Measurements from ENCODE around the gene FBXO40.
"Not testable (repeated sequence)": the region's sequence is repeated elsewhere in the genome, so short reads cannot be mapped to it uniquely, and the experiment has no call there.

Gene FBXO40, protein sequence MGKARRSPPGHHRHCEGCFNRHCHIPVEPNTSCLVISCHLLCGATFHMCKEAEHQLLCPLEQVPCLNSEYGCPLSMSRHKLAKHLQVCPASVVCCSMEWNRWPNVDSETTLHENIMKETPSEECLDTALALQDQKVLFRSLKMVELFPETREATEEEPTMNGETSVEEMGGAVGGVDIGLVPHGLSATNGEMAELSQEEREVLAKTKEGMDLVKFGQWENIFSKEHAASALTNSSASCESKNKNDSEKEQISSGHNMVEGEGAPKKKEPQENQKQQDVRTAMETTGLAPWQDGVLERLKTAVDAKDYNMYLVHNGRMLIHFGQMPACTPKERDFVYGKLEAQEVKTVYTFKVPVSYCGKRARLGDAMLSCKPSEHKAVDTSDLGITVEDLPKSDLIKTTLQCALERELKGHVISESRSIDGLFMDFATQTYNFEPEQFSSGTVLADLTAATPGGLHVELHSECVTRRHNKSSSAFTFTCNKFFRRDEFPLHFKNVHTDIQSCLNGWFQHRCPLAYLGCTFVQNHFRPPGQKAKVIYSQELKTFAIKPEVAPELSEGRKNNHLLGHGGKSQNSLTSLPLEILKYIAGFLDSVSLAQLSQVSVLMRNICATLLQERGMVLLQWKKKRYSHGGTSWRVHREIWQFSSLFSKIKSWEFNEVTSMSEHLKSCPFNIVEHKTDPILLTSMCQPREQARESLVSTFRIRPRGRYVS

DNA sequence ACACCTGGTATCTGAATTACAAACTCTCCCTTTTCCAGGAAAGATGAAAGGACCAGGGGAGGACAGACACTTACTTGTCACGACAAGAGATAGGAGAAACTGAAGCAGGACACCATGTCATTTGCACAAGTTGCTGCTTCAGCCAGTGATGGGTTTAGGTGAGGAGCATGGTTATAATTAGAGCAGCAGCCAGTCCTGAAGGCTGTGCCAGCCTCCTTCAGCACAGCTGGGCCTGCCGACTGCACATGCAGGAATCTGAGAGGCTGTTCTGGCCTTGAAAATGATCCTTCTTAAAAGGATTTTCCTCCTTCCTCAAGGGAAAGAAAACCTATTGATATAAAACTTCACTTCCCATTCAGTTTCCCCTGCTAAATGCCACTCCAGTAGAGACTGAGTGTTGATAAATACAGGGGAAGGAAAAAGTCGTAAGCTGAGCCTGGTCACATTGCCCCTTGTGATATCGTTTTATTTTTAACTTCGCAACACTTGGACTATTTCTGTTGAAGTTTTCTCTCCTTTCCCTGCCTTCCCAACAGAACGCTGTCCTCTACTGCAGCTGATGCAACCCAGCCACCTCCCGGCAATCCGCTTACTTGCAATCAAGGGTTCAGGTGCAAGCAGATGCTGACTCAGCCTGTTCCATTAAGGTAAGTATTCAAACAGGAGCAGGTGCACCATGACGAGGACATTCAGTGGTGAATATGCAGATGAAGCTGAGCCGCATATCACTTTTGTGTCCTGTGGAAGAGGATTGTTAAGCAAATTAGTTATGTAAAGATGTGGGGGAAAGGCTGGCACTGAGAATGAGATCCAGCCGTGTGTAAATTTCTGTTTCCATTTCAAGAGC is at the start of gene FBXO40:
TSS of gene FBXO40 (plus strand) at position 524 of the 847 bp plus-strand sequence. CDS start 27,197 bp downstream, outside the sequence.
- DNase-seq (ENCODE audit: low spot score) = peak; percentile 45

DNA sequence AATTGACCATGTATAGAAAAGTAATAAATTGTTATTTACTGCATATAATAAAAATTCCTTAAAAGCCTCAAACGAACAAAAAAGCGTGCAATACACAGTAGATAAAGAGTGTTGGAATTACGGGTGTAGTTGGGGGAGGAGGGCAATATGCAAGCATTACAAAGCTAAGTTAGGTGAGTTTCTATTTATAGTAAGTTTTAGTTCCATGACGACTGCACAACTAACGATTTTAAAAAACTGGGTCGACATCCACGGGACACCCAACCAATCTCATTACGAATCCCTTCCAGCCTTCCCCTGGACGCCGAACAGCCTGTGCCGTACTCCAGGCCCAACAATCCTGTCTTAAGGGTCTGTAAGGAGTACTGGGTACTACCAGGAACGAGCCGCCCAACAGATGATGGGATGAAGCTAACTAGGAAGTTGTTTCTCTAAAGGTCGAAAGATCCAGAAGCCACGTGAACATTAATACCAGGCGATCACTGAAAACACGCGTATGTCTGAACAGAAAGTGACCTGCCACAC is 48.1 kb upstream of the FBXO40 start:
- DNase-seq (ENCODE audit: low spot score) = no peak

DNA sequence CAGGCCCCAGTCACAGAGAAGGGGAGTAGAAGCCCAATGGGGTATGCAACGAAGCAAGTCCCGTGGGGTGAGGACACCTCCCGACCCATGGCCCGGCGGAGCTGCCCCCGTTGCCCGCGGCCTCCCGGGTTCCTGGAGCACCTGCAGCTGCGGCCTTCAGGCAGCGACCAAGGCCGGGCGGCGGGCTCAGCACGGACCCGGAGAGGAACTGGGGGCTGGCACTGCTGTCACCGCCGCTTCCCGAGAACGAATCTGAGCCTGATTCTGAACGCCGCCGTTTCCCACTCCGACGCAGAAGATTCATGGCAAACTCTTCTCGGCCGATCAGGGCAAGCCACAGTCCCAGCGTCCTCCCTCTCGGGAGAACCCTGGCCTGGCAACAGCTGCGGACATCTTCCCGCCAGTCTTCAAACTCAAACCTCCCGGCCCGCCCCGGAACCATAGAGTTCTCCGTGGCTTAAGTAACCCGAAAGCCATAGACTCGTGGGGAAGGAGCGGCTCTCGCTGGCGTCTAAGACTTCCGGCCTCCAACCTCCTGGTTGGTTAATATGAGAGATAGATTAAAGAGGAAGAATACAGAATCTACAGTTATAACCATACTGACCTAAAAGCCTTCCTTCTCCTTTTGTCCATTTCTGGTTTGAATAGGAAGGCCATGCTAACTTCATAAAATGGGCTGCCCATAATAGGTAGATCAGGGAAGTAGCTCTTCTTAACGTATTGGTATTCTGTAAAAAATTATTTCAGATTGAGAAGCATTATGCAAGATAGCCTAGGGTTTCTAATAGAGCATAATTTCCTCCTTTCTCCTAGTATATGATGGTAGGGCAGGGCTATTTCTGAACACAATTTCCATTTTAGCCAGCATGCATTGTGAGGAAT is 47.4 kb upstream of the FBXO40 start, which contains the start of gene POLQ:
TSS of gene POLQ (minus strand) at position 415 of the 882 bp plus-strand sequence. CDS start at position 304, 111 bp downstream.
- peak; percentile 91 for DNase-seq (ENCODE audit: low spot score)

DNA sequence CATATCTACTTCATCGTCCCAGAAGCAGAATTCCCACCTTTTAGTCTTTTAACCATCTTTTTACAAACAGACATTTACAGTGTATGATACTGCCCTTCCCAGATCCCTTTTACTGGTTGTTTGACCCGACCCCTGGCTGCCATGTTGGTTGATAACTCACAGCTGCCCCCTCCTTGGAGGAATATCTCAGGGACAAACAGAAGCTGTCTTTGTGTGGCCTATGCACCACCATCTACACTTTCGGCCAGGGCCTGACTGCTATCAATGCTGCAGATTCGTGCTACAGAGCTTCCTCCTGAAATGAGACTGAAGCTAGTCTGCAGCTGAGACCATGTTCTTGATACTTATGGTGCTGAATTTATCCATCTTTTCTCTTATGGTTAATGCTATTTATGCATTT is 40.8 kb upstream of the FBXO40 start:
- no peak for DNase-seq (ENCODE audit: low spot score)

DNA sequence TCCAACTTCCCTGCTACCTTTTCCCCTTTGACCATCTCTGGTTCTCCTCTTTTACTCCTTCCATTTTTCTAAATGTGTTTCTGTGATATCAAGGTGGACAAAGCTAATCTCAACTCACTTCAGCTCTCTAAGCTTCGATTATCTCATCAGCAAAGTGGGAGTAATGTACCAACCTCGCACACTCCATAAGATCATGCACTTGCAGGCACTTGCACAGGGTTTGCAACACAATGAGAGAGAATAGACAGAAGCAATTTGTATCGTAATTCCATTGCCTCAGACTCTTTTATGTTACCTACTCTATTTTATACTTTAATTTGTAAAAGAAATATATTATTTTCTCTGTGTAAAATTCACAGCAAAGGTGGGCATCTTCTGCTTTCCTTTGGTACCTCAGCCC is 40.4 kb upstream of the FBXO40 start:
- DNase-seq (ENCODE audit: low spot score) = no peak

DNA sequence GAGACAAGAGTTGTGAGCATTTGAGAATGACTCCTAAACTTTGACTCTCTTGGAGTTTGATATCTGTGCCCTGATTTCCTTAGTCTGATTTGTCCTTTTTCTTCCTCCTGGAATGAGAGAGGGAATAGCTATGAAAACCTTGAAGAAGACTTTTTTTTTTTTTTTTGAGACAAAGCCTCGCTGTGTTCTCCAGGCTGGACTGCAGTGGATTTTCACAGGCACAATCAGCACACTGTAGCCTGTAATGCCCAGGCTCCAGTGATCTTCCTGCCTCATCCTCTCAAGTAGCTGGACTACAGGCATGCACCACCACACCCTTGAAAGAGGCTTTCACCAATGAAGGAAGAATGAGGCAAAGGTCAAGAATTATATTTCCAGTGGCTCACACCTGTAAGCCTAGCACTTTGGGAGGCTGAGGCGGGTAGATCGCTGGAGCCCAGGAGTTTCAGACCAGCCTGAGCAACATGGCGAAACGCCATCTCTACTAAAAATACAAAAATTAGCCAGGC is 35.7 kb upstream of the FBXO40 start:
- DNase-seq (ENCODE audit: low spot score) = no peak

DNA sequence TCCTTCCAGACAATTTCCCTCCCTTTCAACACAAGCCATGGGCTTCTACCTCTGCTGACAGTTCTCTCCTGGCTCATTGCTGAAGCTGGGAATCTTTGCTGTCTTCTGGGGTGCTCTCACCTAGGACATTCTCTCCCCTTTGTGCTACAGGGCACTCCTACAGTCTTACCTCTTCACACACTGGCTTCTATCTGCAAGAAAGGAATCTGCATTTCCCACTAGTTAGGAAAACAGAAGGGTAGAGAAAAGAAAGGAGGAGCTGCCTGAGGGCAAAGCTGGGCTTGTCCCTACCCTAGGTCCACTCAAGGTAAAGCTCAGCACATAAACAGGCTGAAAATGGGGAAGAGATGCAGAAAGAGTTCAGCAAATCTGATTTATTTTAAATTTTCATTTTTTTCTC is 31.0 kb upstream of the FBXO40 start:
- DNase-seq (ENCODE audit: low spot score) = no peak

DNA sequence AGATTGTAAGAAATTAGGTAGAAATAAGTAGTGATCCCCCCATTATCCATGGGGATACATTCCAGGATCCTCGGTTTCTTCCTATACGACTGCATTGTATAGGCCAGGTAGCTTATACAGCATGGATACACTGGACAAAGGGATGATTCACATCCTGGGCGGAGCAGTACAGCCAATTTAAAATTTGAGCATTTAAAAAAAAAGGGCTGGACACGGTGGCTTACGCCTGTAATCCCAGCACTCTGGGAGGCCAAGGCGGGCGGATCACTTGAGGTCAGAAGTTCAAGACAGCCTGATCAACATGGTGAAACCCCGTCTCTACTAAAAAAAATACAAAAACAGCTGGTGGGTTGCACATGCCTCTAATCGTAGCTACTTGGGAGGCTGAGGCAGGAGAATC is 26.4 kb upstream of the FBXO40 start:
- DNase-seq (ENCODE audit: low spot score) = no peak

DNA sequence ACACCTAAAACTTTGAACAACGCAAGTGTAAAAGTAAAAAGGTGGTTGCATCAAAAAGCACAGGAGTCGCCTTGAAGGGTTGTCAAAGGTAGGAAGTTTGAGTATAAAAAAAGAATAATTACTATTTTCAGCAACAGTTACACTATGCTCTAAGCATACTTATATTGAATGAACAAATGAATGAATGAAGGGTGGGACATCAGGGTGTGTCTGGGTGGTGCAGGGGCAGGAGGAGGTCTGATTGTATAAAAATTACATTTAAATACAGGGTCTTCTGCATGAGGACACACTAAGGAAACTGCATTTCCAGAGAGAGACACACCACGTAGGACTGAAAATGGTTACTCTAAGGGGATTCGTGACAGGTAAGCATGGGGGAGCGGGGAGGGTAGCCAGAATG is 25.5 kb upstream of the FBXO40 start, which contains the start of gene ARGFX:
TSS of gene ARGFX (plus strand) at position 301 of the 400 bp plus-strand sequence. CDS start 2,765 bp downstream, outside the sequence.
- DNase-seq (ENCODE audit: low spot score) = no peak

DNA sequence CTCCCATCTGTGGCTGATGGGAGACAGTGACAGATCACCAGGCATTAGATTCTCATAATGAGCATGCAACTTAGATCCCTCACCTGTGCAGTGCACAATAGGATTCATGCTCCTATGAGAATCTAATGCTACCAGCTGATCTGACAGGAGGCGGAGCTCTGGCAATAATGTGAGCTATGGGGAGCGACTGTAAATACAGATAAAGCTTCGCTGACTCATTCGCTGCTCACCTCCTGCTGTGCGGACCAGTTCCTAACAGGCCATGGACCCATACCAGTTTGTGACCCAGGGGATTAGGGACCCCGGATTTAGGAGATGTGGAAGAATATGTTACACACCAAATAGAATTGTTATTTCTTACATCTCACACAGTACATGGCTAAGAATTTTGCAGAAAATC is 18.7 kb upstream of the FBXO40 start:
- DNase-seq (ENCODE audit: low spot score) = no peak

DNA sequence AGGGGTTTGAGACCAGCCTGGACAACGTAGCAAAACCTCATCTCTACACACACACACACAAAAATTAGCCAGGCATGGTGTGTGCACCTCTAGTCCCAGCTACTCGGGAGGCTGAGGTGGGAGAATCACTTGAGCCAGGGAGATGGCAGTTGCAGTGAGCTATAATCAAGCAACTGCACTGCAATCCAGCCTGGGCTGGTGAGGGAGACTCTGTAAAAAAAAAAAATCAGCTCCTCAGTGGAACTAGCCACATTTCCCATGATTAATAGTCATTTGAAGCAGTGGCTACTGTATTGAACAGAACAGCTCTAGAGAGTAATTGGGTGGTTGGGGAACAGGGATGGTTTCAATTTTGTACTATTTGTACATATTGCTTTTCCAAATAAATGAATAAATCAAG is 11.5 kb upstream of the FBXO40 start:
- DNase-seq (ENCODE audit: low spot score) = no peak

DNA sequence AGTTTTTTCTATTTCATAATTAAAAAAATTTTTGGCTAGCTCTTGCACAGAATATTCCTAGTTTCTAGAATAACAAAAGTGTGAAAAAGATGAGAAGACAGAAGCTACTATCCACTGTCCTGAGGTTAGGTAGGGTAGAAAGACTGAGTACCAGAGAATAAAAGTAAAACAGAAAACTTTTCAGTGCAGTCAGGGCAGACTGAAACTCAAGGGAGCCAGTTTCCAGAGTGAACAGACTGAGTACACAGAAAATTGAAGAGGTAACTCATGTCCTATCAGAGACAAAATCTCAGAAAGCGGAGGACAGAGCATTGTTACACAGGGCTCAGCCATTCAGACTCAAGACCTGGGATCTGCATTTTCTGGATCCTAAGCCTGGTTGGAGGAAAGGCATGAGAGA is 8.8 kb upstream of the FBXO40 start:
- DNase-seq (ENCODE audit: low spot score) = no peak

DNA sequence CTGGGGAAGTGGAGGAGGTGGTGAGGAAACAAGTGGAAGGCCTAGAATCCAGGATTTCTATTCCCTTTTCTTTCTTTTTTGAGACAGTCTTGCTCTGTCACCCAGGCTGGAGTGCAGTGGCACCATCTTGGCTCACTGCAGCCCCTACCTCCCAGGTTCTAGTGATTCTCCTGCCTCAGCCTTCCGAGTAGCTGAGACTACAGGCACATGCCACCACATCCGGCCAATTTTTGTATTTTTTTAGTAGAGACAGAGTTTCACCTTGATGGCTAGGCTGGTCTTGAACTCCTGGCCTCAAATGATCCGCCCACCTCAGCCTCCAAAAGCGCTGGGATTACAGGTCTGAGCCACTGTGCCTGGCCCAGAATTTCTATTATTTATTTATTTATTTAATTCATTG is 627 bp downstream of the FBXO40 start:
- not testable (repeated sequence) for DNase-seq (ENCODE audit: low spot score)

DNA sequence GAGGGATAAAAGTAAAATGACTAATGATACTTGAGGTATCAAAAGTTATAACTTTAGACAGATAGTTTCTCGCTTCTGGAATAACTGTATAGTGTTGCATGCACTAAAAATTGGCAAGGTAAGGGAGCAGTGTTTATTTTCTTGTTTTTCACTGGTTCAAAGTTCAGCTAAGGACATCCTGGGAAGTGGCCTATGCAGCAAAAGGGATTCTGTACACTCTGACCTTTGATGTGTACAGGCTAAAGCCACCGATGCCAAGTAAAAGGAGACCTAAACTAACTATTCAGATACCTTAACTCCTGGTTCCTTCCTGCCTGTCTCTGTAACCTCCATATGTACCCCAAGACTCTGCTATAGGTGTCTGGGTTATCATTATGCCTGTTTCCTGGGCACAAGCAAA is 1.7 kb downstream of the FBXO40 start:
- no peak for DNase-seq (ENCODE audit: low spot score)

DNA sequence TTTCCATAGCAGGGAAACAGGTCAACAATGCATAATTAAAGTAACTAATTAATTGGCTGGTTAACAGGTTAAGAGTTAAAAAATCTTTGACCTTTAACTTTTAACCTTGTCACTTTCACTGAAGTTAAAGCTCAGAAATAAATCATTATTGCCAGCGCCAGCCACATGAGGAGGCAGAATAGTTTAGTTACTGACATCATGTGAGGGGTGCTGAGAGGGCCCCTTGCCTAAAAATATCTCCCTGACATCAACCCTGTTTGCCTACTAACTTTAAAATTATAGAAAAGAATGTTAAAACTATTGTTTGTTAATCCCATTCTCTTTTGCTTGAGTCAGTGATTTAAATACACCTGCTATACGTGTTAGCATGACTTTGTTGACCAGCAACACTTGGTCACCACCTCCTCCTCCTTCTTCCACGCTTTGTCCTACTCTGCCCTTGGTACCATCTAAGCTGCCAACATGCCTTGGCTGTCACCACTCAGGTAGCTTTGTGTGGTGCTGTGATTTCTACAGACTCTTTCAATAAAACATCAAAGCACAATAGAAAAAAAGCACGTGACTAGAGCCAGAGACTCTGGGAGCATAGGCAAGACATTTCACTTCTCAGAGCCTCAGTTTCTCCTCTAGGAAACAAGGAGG is 2.7 kb downstream of the FBXO40 start:
- no peak for DNase-seq (ENCODE audit: low spot score)

DNA sequence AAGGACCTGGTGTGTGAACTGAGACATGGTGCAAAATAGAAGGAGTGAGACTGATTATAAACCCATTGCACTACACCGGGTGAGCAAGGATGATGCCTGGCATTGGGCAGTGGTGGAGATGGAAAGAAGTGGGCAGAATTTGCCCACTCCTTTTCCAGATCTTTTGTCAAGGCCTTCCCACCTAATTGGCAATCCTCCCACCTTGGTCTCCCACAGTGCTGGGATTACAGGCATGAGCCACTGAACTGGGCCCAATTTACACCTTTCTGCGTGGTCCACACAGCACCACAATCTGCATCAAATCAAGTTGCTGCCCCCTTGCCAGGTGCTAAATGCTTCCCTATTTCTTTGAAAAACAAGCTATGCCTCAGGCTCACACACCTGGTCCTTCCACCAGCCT is 5.4 kb downstream of the FBXO40 start:
- no peak for DNase-seq (ENCODE audit: low spot score)

DNA sequence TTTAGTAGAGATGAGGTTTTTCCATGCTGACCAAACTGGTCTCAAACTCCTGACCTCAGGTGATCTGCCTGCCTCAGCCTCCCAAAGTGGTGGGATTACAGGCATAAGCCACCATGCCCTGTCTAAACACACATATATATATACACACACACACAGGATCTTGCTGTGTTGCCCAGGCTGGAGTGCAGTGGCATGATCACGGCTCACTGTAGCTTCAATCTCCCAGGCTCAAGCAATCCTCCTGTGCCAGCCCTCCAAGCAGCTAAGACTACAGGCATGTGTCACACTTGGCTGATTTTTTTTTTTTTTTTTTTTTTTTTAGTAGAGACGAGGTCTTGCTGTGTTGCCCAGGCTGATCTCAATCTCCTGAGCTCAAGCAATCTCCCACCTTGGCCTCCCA is 6.7 kb downstream of the FBXO40 start:
- not testable (repeated sequence) for DNase-seq (ENCODE audit: low spot score)

DNA sequence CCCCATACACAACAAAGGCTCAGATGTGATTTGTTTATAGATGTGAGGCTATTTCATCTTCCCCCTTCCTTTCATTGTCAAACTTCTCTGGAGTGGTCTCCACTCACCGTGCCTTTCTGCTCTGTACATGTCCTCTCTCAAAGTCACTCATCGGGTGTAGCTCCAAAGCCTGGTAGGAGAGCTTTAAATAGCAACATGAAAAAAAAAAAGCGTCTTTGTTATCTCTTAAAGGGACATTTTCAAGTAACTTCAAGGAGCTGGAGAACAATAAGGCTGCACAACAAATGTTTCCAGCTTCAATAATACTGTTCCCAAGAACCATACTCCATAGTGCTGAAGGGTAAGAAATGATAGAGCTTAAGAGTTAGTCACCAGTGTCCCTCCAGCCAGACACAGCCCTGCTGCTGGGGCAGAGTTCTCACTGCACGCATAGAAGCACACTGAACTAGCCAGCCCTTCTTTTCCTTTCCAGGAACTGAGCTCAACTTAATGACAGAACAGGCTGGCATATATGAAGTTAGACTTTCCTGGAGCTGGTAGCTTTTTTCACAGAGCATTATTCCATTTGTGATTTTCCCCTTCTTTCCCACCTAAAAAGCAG is 8.1 kb downstream of the FBXO40 start:
- DNase-seq (ENCODE audit: low spot score) = no peak

DNA sequence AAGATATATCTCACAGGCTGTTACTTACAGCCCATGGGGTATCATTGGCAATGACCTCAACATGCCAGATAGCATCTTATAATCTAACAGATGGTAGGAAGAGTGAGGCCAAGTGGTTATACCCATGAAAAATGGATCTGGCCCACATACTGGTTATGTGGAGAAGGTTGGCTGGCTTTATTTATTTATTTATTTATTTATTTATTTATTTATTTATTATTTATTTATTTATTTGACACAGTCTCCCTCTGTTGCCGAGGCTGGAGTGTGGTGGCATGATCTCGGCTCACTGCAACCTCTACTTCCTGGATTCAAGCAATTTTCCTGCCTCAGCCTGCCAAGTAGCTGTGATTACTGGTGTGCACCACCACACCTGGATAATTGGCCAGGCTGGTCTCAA is 11.6 kb downstream of the FBXO40 start:
- DNase-seq (ENCODE audit: low spot score) = no peak

DNA sequence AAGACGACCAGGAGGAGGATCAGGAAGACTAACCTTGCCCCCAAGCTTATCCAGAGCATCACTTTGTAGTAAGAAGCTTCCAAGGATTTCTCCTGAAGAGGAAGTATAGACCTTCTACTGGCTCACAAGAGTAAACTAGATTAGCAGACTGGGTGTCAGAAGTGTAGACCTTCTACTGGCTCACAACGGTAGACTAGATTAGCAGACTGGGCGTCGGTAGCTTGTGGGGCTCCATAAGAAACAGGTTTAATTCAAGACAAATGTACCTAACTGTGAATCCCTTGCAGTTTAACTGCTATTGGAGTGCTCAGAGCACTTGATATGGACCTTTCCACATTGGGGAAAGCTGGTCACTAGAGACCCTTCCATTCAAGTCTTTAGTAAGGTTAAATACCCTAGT is 12.9 kb downstream of the FBXO40 start:
- DNase-seq (ENCODE audit: low spot score) = no peak
